SK-N-MC (cell line): ENCODE results near the gene PNLDC1.

Experiments
- DNase-seq: peaks from one replicate; pipeline ENCODE4 v3.0.0-alpha.2; 2011; ENCODE audit warnings: low read depth, low spot score
- H3K27ac ChIP-seq: fragments of 200-600 bp; sonication (generic); 2 replicates; pipeline ENCODE4 v1.5.1; 2016; ENCODE audit warnings: mixed run types
- H3K36me3 ChIP-seq: fragments of 200-600 bp; sonication (generic); 2 replicates; pipeline ENCODE4 v1.6.1; 2017; ENCODE audit warnings: antibody characterized with exemption, low read length, mixed read lengths; ENCODE audit not compliant: insufficient read depth
- H3K4me3 ChIP-seq: fragments of 200-600 bp; sonication (generic); 2 replicates; pipeline ENCODE4 v1.5.1; 2016
- H3K9ac ChIP-seq: fragments of 200-600 bp; sonication (generic); 2 replicates; pipeline ENCODE4 v1.8.0; 2017; ENCODE audit warnings: mixed run types, mixed read lengths; ENCODE audit not compliant: insufficient read length
- H3K9me3 ChIP-seq: fragments of 200-600 bp; sonication (generic); 2 replicates; pipeline ENCODE4 v1.6.1; 2017; ENCODE audit warnings: low read depth, mild to moderate bottlenecking, antibody characterized with exemption, low read length, moderate library complexity, mixed read lengths
- EZH2 ChIP-seq: fragments of 200-600 bp; sonication (generic); IDR thresholded peaks from one replicate; pipeline ENCODE4 v1.6.1; 2017; ENCODE audit warnings: antibody characterized with exemption
- FOXP2 ChIP-seq: optimal IDR thresholded peaks from 2 replicates; pipeline ENCODE3; 2011; ENCODE audit warnings: mild to moderate bottlenecking, moderate library complexity; ENCODE audit not compliant: insufficient read depth; ENCODE audit errors: extremely low read length, control extremely low read depth
- POLR2AphosphoS5 ChIP-seq: IDR thresholded peaks from 2 replicates; pipeline ENCODE4 v1.6.1; 2012; ENCODE audit warnings: mild to moderate bottlenecking, low read depth, low read length, borderline replicate concordance

The PNLDC1 gene

GRCh38 chr6:159777240-159777904 is 22.7 kb upstream of the PNLDC1 start:
- Histone ChIP-seq H3K36me3 (peaks cover 100% of the 10 kb centered on the region), H3K9ac (no peak overlapping the region), H3K4me3 (no peak overlapping the region), H3K27ac (peak overlapping the region; percentile 38; the same call in 1 of the 2 replicates), H3K9me3 (no peaks in the 10 kb centered on the region)
- TF ChIP-seq FOXP2 (no peak), POLR2AphosphoS5 (peak; percentile 30; the same call in 1 of the 2 replicates)
- DNase-seq, result no peak

- no peak for DNase-seq
- Histone ChIP-seq H3K9ac (no peak overlapping the region), H3K4me3 (no peak overlapping the region), H3K27ac (peak overlapping the region; percentile 56; the same call in 1 of the 2 replicates), H3K36me3 (peaks cover 100% of the 10 kb centered on the region), H3K9me3 (no peaks in the 10 kb centered on the region)
- TF ChIP-seq POLR2AphosphoS5 (no peak), FOXP2 (no peak), EZH2 (no peak)
These were observed 21.9 kb upstream of the PNLDC1 start for GRCh38 chr6:159778131-159778530.

- peaks cover 100% of the 10 kb centered on the region for H3K36me3 ChIP-seq
- DNase-seq, result no peak
- TF ChIP-seq EZH2, result no peak
- peak; percentile 43 for TF ChIP-seq POLR2AphosphoS5
- TF ChIP-seq FOXP2, result no peak
These were observed 21.5 kb upstream of the PNLDC1 start for GRCh38 chr6:159778542-159779103.

GRCh38 chr6:159788276-159788675 is 11.8 kb upstream of the PNLDC1 start:
- H3K27ac ChIP-seq, result no peak overlapping the region
- H3K9ac ChIP-seq, result peak overlapping the region; percentile 99
- H3K4me3 ChIP-seq, result peak overlapping the region; percentile 89
- H3K36me3 ChIP-seq, result peaks cover 66% of the 10 kb centered on the region
- no peak for DNase-seq
- TF ChIP-seq EZH2 (no peak), FOXP2 (no peak), POLR2AphosphoS5 (no peak)
- no peaks in the 10 kb centered on the region for H3K9me3 ChIP-seq

More at GRCh38 chr6:159778542-159779103, 21.5 kb upstream of the PNLDC1 start:
- Histone ChIP-seq H3K9me3 (no peaks in the 10 kb centered on the region), H3K27ac (peak overlapping the region; percentile 56), H3K9ac (no peak overlapping the region), H3K4me3 (no peak overlapping the region)

GRCh38 chr6:159788753-159789376 is 11.2 kb upstream of the PNLDC1 start:
- Histone ChIP-seq H3K27ac (peak overlapping the region; percentile 54; the same call in 1 of the 2 replicates), H3K4me3 (peak overlapping the region; percentile 89), H3K9me3 (no peaks in the 10 kb centered on the region), H3K36me3 (peaks cover 64% of the 10 kb centered on the region), H3K9ac (peak overlapping the region; percentile 99)
- TF ChIP-seq FOXP2 (no peak), EZH2 (no peak), POLR2AphosphoS5 (no peak)
- no peak for DNase-seq

GRCh38 chr6:159789377-159790148 is 10.5 kb upstream of the PNLDC1 start, which contains the start of gene TCP1:
TSS of gene TCP1 (minus strand) at chr6:159789602. CDS start at chr6:159789468, 134 bp downstream.
- TF ChIP-seq FOXP2 (peak; percentile 78), POLR2AphosphoS5 (peak; percentile 99), EZH2 (no peak)
- peaks cover 64% of the 10 kb centered on the region for H3K36me3 ChIP-seq
- peak within 1 kb of the TSS; percentile 89 for H3K4me3 ChIP-seq
- DNase-seq, result peak; percentile 99
- H3K9me3 ChIP-seq, result no peaks in the 10 kb centered on the region
- H3K27ac ChIP-seq, result peak within 1 kb of the TSS; percentile 90
- peak within 1 kb of the TSS; percentile 99 for H3K9ac ChIP-seq

- Histone ChIP-seq H3K27ac (peak within 1 kb of the TSS; percentile 90), H3K9ac (peak within 1 kb of the TSS; percentile 99), H3K4me3 (peak within 1 kb of the TSS; percentile 89), H3K9me3 (no peaks in the 10 kb centered on the region), H3K36me3 (peaks cover 57% of the 10 kb centered on the region)
- peak; percentile 86 for DNase-seq
- TF ChIP-seq FOXP2, result peak; percentile 54
- peak; percentile 83 for TF ChIP-seq POLR2AphosphoS5
- TF ChIP-seq EZH2, result no peak
These were observed 9.7 kb upstream of the PNLDC1 start, which contains the start of gene MRPL18 for GRCh38 chr6:159790149-159790955. TSS of gene MRPL18 (plus strand) at chr6:159790467. CDS start at chr6:159790588, 121 bp downstream.
